Cardiac fibroblast (primary cell): Measurements from ENCODE around the gene LUZP2.

Experiments
- DNase-seq, 2 donors: peaks; one replicate each; pipeline versions ENCODE4 v3.0.0 to v3.0.0-alpha.2; 2010; ENCODE audit warnings: low read depth in 2 of 2
- H3K4me3 ChIP-seq, 2 donors: replicated peaks in 1 of 2; 1 replicate in 1 of 2; 2 replicates in 1 of 2; pipeline ENCODE4 v1.5.1; 2011; ENCODE audit warnings: low read depth in 2 of 2, low read length in 2 of 2, mild to moderate bottlenecking in 2 of 2, moderate library complexity in 1 of 2
- CTCF ChIP-seq: IDR thresholded peaks from one replicate; pipeline ENCODE4 v1.5.1; 2011; ENCODE audit warnings: low read depth, mild to moderate bottlenecking, low read length, inconsistent platforms

LUZP2 gene

DNA sequence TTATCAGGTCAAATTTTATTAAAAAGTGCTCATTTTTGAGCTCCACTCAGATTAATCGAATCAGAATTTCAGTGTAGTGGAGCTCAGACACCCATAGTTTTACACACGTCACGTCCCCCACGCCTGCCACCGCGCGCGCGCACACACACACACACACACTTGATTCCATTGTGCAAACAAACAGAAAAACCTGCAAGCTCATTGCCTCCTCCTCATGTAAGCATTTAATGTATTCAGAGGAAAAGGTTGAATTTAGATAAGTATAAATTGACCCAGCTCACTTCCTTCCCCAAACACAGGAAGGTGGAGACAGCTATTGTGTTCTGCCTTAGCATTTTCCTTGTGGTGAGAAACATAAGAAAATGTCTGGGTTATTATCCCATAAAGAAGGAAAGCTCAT lies 336.7 kb downstream of the LUZP2 start:
- TF ChIP-seq CTCF = no peak
- DNase-seq = no peak

DNA sequence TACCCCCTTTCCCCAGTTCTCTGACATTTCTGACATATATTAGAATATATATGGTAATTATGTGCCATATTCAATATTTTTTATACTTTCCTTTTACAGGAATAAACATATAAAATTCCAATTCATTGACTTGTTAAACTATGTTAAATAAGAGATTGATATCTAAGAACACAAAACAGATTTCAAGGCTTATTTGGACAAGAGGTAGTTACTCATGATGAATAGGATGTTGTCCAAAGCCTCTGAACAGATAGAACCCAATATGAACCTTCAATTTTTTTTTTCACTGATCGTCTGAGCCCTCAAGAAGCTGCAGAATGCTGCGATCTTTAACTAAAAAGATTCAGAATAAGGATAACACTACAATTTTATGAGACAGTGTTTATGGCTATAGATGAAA lies 340.3 kb downstream of the LUZP2 start:
- no peak for DNase-seq
- no peak overlapping the region for H3K4me3 ChIP-seq
- TF ChIP-seq CTCF = no peak

More for the DNA sequence above, 336.7 kb downstream of the LUZP2 start:
- no peak overlapping the region for H3K4me3 ChIP-seq

- no peak for DNase-seq
- TF ChIP-seq CTCF = no peak
- H3K4me3 ChIP-seq = no peak overlapping the region
These were observed 345.5 kb downstream of the LUZP2 start for GRCh38 chr11:24842308-24842707.

DNA sequence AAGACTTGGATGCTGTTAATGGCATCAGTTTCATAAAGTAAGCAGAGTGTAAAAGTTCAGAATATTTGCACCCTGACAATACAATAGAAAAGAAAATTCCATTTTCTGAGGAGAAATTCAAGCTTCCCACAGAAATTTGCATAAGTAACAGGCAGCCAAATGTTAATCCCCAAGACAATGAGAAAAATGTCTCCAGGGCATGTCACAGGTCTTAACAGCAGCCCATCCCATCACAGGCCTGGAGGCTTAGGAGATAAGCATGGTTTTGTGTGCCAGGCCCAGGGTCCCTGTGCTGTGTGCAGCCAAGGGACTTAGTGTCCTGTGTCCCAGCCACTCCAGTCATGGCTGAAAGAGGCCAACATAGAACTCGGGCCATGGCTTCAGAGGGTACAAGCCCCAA lies 347.6 kb downstream of the LUZP2 start:
- no peak overlapping the region for H3K4me3 ChIP-seq
- TF ChIP-seq CTCF = no peak
- DNase-seq = no peak

DNA sequence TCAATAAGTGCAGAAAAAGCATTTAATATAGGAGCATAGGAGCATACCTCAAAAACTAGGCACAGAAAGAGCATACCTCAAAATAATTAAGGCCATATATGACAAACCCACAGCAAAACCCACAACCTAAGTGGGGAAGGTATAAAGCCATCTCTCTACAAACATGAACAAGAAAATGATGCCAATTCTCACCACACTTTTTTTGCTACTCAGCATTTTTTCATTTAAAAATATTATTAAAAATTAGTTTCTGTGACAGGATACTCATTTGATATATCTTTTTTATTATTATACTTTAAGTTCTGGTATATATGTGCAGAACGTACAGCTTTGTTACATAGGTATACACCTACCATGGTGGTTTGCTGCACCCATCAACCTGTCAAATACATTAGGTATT lies 352.0 kb downstream of the LUZP2 start:
- no peak overlapping the region for H3K4me3 ChIP-seq
- no peak for TF ChIP-seq CTCF
- DNase-seq = no peak

GRCh38 chr11:24855951-24856350 lies 359.1 kb downstream of the LUZP2 start:
- no peak for TF ChIP-seq CTCF
- H3K4me3 ChIP-seq = no peak overlapping the region
- no peak for DNase-seq

DNA sequence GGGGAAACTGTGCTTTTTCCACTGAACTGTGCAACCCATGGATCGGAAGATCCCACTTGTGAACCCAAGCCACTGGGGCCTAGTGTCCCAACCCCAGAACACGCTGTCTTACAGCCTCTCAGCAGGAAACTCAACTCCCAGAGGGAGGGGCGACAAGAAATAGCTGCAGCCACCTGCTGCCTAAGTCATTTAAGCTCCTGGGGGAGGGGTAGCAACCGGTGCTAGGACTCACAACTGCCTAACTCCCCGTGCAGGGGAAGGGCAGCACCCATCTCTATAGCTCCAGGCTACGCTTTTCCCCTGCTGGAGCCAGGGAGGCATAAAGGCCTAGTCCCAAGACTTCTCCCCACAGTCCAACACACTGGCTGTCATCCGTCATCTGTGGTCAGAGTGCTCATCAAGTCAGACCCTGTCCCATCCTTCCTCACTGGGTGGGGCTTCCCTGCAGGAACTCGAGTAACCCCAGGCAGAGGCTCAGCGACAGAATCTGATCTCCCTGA lies 363.0 kb downstream of the LUZP2 start:
- TF ChIP-seq CTCF = no peak
- DNase-seq = no peak
- no peak overlapping the region for H3K4me3 ChIP-seq
